GM19328 (cell line): ENCODE results near the gene NCOA3.

Experiments
- ATAC-seq: cut with Tn5 transposase; IDR thresholded peaks from one replicate; pipeline ENCODE4 v1.9.1; 2021; ENCODE audit warnings: mild to moderate bottlenecking, moderate library complexity; ENCODE audit not compliant: unreplicated experiment

NCOA3 gene

DNA sequence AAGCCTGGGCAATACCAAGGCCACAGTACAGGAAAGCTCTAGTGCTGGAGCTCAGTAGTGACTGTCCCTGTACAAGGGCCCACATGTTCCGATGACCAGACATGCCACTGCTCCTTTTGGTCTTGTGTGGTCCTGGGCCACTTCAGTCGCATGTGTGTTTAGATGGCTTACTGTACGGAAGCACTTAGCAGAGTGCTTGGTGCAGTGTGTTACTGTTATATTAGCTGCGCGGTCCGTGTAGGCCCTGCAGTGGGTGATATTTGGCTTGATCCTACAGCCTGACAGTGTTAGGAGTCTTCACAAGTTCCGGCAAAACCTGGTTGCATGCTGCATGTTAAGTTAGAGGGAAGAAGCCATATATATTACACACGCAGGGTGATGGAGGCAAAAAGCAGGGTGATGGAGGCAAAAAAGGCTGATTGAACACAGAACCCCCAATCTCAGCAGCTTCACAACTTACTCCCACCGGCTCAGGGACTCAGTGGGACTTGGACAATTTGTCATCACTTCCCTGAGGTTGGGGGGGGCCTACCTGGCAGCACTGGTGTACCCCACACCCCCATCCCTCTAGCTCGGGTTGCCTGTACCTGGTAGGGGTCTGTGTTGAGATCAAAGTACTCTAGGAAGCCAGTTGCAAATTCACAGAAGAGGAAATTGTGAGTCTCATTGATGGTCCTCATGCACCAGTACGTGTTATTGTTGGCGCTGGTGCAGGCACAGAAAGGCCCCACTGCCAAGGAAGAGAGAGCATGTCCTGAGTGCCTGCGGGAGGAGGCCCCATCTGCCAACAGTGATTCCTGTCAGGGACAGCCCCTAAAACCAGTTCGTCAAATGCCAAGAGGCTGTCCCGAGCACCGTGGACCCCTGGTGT, 161.0 kb downstream of the NCOA3 start:
- no peak for ATAC-seq

DNA sequence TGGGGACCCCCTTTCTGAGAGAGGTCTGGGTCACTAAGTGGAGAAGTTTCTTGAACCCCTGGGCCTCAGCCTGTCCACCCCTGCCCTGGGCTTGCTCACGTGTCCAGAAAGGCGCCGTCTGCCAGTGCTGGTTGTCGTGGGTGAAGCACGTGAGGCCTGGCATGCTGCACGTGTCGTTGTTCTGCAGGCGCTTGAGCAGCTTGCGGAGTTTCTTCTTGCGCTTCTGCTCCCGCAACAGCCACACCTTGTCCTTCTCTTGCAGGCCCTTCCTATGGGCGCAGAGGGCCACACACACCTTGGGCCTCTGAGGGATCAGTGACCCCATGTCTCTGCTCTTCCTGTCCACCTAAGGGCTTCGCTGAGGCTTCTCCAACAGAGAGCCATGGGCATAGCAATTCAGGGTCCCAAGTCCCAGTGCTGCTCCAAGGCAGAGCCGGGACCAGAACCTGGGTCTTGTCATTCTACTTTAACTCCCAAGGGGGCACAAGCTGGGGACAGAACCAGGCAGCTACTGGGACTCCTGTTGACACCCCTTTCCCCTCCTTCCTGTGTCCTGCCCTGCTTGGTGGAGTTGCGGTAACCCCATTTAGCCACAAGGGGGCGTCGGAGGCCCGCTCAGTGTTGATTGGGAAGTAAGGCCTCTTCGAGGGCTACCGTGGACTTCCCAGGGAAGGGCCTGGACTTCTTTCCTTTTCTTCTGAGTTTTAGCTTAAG, 161.8 kb downstream of the NCOA3 start:
- ATAC-seq: no peak

DNA sequence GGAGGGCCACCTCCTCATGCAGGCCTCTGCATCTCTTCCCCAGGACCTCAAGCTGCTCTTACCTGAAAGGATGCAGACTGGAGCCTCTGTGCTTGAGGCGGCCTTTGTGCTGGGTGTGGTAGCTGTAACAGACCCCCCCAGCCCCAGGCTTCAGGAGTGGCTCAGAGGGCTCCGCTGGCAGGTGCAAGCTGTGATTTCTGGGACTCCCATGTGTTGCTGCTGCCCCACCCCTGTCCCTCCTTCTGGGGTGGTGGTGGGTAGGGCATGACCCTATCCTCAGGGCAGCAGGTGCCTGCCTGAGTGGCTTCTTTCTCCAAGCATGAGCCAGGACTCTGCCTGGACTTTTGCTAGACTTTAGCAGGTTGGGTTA, 162.4 kb downstream of the NCOA3 start:
- ATAC-seq: no peak

DNA sequence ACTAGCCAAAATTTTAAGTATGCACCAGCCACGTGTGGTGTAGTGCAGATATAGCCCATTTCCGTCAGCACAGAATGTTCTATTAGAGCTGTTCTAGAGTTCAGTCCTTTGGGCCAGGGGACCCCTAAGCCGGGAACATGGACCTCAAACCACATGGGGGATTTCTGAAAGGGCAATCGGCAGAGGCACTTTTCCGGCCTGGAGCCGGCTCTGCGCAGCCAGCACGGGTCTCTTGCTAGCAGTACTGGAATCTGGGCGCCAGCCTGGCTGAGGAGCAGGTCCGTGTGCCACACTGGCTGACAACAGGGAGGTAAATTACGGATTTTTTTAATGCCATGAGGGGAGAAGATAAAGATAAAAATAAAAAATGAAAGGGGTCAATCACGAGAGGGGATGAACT, 163.1 kb downstream of the NCOA3 start:
- ATAC-seq: no peak

DNA sequence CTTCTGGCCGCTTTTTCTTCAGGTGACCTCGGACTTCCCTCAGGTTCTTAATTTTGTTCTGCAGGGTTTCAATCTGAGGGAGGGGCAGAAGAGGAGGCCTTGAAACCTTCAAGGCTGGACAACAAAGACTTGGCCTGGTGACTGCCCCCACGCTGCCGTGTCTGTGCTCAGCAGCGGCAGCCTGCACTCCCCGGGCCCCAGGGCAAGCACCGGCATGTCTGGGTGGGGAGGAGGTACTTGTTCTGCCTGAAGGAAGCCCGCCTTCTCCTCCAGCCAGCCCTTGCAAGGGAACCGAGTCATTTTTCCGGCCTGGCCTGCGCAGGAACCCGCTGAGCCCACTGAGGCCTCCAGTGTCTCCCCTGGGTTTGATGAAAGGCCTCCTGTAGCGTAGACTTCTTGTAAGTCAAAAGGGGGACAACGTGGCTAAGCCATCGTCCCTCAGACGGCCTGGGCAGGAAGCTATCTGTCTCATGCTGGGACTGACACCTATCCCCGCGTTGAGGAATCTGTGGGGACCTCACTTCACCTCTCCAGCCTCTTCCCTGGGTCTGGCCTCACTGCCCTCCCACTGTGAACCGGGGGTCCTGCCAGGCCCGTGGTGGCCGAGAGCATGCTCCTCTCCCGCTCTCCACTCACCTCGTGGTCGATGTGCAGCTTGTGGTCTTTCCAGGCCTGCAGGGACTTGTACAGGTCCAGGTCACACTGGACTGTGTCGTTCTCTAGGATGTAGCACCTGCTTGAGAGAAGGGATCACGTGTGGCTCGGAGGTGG, 163.7 kb downstream of the NCOA3 start:
- ATAC-seq: no peak

DNA sequence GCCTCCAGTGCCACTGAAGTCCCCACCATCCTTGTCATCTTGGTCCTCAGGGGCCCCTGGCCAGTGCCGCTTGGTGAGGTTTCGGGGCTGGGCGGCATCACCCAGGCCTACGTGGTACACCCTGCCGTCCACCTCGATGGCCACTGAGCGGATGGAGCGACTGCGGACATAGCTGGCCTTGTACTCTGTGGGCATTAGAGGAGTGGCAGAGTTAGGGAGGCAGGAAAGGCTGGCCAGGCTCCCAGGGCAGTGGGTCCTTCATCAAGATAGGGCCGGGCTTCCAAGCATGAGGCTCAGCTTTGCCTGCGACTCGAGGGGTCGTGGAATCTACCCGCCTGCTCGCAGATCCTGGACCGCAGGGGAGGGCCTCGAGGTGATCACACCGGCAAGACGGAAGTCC, 164.6 kb downstream of the NCOA3 start:
- no peak for ATAC-seq

DNA sequence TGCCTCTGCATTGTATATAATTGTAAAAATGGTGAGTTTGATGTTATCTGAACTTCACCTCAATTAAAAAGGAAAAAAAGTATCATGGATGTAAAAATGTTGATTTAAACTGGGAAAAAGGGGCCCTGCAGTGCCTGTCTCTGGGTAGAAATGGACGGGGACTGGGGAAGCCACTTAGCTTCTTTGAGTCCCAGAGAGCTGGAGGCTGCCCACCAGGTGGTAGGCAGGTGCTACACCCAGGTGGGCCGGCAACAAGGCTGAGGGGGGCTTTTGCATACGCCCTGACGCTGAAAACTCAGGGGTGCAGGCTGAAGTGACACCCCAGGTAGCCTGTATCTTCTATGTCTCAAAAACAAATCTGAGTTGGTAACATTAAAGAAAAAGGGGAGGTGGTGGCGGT, 165.4 kb downstream of the NCOA3 start:
- ATAC-seq: no peak

DNA sequence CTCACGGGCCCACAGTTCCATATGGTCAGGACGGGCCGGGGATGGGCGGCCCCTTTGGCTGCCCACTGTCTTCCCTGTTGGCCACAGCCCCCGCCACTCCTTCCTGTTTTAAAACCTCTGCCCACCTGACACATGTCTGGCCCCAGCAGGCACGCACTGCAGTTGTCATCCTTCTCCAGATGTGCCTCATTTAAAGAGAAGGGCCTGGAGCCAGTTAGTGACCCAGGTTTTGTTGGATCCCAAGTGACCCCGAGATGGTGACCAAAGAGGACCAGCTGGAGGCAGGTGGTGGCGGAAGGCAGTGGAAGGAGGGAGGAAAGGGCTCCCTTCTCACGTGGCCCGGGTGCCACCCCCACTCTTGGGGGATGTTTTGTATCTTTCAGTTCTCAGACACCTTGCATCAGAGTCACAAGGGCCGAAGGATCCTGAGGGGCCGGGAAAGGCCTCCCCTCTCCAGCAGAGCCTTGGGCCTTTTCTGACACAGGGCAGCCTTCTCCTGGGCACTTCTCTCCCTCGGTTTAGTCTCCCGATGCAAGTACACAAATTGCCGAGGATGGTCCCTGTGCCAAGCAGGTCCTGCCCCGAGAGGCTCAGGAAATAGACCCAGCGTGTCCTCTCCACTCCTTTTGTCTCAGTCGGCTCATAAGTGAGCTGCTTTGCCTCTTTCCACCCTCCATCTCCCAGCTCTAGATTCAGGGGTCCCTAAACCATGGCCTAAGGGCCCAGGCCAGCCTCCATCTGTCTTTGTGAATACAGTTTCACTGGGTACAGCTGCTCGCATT, 166.0 kb downstream of the NCOA3 start:
- ATAC-seq: no peak

DNA sequence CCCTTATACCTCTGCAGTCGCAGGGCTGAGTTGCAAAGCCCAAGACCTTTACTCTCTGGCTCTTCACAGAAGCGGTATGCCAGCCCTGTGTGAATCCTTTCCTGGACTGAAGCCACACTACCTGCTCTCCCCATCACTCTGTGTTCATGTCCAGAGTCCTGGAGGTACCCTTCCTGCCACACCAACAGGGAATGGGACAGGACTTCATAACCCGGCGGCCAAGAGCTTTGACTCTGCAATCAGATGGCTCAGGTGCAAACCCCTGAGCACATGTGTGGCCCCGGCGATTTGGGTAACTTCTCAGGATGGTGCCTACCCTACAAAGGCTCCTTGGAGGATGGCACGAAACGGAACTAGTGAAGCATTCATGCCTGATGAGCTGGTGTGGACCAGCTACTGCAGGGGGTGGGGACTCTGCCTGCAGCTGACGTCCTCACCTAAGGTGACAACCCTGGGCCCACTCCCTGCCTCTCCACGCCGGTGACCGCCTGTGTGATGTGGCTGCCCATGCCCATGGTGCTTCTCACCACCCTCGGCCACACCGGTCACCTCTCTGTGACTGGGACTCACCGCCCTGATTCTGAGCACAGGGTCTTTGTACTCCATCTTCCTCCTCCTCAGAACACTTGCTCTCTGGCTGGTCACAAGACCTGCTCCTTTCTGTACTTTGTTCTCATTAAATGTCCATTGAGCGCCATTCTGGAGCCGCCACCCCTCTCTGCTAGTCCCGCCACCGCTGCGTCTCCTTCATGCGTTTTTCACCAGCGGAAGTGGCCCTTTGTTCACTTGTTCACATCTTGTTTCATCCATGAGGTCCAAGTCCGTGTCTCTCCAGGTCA, 166.8 kb downstream of the NCOA3 start:
- ATAC-seq: no peak

DNA sequence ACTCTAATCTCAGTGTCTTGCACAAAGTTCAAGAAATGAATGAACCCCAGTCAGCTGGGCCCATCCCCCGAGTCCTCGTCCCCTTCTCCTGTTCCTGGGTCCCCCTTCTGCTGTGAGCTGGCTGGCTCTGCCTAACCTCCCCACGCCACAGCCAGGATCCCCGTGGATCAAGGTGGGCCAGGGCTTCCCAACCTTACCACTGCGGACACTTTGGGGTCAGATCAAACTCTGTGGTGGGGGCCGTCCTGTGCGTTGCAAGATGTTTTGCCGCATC, 167.4 kb downstream of the NCOA3 start:
- no peak for ATAC-seq

DNA sequence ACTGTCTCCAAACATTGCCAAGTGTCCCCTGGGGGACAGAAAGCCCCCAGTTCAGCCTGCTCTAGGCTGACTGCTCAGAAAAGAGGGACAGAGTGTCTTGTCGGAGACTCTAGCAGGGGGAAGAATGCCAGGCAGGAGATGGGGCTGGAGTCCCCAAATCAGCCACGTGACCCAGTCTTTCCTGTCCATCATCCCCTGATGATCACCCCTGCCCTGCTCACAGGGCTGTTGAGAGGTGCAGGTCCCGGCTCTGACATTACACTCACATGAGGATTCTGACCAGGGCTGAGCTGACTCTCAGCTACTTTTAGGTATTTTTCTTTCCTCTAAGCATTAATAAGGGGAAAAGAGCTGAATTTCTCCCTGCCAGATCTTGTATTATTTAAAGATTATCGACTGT, 167.8 kb downstream of the NCOA3 start:
- no peak for ATAC-seq

DNA sequence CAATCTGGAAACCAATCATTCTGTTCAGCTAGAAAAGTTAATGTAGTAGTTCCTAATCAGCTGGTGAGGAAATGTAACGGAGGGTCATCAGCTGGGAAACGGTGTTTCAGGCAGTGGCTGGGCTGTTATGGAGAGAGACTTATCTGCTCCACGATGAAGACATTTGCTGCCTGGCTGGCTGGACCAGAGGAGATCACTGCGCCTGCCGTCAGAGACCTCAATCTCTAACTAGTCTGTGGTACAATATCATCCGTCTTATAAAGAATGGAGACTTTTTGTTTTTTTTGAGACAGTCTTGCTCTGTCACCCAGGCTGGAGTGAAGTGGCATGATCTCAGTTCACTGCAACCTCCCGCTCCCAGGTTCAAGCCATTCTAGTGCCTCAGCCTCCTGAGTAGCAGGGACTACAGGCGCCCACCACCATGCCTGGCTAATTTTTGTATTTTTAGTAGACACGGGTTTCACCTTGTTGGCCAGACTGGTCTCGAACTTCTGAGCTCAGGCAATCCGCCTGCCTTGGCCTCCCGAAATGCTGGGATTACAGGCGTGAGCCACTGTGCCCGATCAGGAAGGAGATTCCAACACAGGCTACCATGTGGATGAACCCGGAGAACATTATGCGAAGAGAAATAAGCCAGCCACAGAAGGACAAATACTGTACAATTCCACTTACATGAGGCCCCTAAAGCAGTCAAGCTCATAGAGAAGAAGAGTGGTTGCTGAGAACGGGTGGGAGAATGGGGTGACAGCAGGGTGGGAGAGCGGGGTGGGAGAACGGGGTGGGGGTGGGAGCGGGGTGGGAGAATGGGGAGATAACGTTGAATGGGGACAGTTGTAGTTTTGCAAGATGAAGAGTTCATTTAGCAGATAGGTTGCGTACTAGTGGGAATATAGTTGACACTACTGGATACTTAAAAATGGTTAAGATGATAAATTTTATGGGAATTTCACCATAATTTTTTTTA, 168.5 kb downstream of the NCOA3 start:
- no peak for ATAC-seq

DNA sequence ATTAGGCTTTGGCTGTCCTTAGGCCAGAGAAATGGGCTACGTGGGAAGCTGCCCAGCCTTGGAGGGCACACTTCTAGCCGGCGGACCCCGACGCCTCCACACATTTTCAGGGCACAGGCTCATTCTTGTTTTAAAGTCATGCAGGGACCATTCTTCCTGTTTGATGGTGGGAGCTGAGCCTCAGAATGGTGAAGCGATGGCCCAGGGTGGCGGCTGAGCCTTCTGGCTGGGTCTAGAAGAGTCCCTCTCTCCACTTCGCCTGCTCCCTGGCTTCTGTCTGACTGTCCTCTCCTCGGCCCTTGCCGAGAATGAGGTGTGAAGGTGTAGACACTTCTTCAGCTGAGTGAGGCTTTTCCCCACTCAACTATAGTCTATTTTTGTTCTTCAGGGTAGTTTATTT, 169.2 kb downstream of the NCOA3 start:
- ATAC-seq: no peak

DNA sequence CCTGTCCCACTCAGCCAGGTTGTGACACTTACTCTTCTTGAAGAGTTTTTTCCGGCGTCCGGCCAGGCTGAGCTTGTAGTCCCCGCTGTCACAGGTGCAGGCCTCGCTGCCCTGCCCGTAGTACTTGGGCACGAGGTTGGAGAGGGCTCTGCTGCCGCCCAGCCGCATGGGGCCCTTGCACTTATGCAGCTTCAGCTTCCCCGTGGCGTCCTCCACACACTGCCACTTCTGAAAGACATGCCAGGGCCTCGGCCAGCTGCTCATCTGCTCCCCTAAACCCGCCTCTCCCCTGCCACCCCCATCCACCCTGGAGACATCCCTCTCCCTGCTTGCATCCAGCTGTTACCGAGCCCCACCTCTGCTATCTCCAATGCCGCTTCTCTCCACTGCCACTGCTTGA, 170.5 kb downstream of the NCOA3 start:
- no peak for ATAC-seq

DNA sequence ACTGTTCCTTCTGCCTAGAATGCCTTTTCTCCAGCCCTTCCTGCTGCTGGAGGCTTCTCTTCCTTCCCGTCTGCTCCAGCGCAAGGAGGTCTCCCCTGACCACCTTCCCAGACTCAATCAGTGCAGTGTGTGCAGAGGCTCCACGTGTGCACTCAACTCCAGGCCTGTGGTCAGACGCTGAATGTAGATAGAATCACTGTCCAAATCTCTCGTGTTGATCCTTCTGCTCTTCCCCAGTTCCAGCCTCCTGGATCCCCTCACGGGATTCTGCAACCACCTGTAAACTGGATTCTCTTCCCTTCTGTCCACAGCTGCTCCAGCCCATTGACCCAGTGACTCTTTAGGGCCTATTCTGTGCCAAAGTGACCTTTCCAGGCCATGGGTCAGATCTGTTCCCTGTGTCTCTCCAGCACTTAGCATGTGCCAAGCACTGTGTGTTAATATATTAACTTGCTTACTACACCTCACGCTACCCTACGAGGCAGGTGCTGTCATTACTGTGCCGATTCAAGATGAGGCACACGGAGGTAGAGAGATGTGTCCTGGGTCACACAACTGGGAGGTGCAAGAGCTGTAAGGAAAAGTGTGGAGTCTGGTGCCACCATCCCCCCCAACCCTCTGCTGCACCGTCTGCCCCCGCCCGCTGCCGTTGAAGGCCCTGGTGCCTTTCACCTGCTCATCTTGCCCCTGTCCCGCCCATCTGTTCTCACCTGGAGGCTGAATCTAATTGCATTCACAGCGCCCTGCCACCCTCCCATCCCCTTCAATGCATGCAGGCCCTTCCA, 171.4 kb downstream of the NCOA3 start:
- ATAC-seq: no peak

DNA sequence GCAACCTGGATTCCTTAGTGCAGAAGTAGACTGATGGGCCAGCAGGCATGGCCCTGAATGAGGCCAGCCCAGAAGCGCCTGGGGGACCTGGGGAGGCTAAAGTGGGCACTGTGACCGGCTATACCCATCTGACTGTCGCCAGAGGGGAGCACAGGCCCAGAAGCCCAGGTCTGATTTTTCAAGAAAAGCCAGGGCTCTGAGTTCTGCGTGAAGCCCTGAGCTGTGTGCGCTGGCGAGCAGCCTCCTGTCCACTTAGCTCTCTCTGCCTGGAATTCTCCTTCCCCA, 171.9 kb downstream of the NCOA3 start:
- ATAC-seq: no peak

DNA sequence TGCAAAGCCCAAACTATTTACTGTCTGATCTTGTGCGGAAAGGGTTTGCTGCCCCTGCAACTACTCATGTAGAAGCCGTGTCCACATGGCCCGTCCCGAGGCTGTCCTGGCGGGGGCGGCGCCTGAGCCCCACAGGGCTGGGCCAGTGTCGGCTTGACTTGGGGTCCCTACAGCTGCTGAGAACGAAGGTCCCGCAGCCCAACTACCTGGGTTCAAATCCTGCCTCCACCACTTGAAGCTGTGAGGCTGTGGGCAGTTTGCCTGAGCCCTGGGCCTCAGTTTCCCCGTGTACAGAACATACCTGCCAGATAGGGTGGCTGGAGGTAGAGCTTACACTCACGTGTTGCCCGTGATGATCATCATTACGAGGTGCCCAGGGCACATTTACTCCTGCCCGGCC, 172.5 kb downstream of the NCOA3 start:
- no peak for ATAC-seq

DNA sequence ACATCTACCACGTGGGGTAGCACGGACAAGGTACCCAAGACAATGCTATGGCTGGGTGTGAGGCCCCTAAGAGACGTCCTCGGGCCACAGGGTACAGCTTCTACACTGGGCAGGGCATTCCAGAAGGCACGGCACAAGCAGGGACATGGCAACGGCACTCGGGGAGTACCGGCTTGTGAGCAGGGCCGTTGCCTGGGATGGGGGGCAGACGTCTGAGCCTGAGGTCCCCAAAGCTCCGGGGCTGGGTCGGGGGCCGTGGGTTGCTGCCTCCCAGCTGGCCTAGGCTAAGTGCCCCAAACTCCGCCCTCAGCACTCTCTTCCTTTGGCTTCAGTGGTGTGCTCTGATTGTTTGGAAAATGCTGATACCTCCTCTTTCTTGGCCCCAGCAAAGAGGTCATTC, 173.0 kb downstream of the NCOA3 start:
- ATAC-seq: no peak
